Right ventricle myocardium inferior (tissue), 1 donor: ENCODE measurements around the gene L3MBTL4. TPM values are rescaled to one million over a fixed set of nuclear protein-coding genes. Genes with fewer than 3 reads are reported as not detected.
"Not testable (repeated sequence)": the region's sequence is repeated elsewhere in the genome, so short reads cannot be mapped to it uniquely, and the experiment has no call there.

ENCODE experiments used
- ATAC-seq: fragments of 200-7000 bp; cut with Tn5 transposase; one replicate; pipeline ENCODE4 v1.9.1; 2020; ENCODE audit warnings: mild to moderate bottlenecking, moderate library complexity
- DNase-seq: peaks from one replicate; pipeline ENCODE4 v3.0.0; 2021; ENCODE audit errors: missing footprints
- intact Hi-C: fragments of 100-400 bp; cut with DNase I; formaldehyde crosslinking; loops from one replicate; pipeline ENCODE4 v1.11.0; 2022
- total RNA-seq: library from RNA; stranded (reverse); fragmentation: NEBNext Ultra II Directional; extraction: Animal tissue kit (Norgen Biotek cat#: 25700); gene quantifications from one replicate; pipeline ENCODE4 v1.2.1, GENCODE V29; 2021
- donor health status: DM: no; HTN: yes; CAD: no; lungs with severe emphysema.

Gene L3MBTL4
- total RNA-seq, 1 donor from 2014 or later: 1.1 TPM

DNA sequence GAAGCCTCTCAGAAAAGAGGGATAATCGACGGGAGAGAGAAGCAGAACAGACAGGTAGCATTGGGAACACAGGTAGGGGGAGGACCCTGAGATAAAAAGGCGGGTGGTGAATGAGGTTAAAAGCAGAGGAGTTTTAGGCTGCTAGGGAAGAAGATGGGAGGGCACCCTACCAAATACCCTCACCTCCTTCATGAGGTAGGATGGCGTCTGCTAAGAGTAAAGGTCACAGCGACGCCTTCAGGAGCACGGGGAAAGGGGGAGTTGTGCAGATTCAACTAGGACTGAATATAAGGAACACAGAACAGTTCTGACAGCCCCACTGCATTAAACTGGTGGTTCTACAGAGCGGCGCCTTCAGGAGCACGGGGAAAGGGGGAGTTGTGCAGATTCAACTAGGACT lies 142.6 kb downstream of the L3MBTL4 start:
- DNase-seq, ATAC-seq, intact Hi-C loops: not testable (repeated sequence)

DNA sequence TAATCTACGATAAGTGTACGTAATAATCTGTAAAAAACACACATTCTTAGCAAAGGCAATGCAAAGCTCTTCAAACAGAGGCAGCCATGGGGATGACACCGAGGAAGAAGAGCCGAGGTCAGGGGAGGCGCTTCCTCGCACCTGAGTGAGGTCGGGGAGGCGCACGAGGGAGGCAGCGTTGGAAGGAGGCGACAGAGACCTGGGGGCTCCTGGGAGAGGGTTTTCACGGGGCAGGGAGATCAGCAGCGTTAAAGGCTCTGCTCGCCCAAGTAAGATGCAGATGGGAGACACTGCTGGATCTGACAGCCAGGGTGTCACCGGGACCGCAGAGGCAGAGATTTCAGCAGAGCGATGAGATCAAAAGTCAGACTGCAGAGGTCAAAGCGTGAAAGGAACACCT lies 143.1 kb downstream of the L3MBTL4 start:
- DNase-seq (no peak), ATAC-seq (no peak)
- intact Hi-C loops: no loop called here

DNA sequence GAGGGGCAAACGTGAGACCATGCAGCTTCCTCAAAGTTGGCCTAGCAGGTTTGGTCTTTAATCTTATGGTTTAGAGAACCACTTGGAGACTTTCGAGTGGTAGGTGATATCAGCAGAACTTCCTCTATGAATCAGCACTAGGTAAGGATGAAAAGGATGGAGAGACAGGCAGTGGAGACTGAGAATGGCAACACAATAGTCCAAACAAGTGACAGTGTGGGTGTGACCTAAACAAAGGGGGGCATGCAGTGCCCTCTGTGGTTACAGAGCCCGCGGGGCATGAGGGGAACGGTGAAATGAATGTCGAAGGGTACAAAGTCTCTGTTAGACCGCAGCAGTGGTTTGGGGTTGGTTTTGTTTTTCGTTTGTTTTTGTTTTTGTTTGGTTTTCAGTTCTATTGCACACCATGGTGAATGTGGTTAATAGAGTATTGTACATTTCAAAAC lies 143.9 kb downstream of the L3MBTL4 start:
- no peak for DNase-seq
- ATAC-seq: no peak
- intact Hi-C loops: no loop called here

DNA sequence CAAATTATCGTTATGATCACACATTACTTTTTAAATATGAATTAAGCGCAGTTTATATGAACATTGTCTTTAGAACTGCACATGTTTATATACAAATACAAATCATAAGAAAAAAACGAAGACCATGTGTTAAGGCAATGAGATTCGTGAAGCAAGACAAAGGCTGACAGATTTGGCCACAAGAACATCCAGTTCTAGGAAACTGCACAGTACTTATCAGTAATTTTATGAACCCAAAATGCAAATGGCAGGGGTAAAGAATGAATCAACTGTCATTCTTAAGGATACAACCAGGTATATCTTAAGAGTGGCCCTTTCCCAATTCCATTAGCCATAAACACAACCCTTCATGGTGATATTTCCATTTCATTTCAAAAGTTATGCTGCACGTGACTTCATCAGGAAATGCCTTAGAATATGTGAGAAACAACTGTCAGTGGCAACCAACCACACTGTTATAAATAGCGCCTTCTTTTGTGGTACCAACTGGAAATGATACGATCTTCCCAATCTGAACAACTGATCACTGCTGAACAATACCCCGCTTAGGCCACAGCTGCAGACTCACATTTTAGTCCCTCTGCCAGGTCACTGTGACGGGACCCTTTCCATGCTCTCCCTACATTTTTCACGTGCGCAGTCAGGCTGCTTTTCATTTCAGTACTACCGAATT lies 144.9 kb downstream of the L3MBTL4 start:
- intact Hi-C loops: no loop called here
- ATAC-seq (no peak), DNase-seq (no peak)

DNA sequence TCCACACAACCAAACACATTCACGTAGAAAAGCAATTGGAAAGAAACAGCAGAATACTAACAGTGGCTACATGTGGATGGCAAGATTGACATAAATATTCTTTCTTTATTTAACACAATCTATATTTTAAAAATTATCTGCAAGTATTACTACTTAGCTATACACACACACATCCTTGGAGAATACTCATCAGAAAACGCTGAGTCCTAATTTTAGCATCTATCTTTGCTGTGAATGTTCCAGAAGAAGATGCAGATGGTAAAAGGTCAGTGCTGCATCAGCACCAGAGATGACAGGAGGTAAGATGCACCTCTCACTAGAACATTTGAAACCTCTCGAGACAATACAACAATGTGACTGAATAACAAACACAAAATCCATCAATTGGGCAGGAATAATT lies 148.5 kb downstream of the L3MBTL4 start:
- no peak for DNase-seq
- no peak for ATAC-seq
- intact Hi-C loops: no loop called here

DNA sequence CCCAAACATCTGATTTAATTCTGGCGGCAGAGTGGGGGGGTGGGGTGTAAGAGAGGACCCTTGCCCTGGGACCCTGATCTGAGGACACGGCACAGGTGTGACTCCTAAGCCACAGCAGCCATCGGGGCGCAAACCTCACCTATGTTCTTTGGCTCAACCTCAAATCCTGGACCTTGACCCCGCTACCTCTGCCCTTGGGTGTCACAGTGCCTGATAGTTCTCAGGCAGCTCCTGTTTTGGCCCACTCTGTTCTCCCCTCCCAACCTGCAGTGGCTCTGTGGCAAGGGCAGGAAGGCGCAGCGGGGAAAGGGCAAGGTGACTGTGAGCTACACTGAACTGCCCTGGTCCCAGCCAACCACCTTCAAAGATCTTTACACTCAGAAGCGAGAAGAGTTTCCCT lies 152.8 kb downstream of the L3MBTL4 start:
- intact Hi-C loops: no loop called here

DNA sequence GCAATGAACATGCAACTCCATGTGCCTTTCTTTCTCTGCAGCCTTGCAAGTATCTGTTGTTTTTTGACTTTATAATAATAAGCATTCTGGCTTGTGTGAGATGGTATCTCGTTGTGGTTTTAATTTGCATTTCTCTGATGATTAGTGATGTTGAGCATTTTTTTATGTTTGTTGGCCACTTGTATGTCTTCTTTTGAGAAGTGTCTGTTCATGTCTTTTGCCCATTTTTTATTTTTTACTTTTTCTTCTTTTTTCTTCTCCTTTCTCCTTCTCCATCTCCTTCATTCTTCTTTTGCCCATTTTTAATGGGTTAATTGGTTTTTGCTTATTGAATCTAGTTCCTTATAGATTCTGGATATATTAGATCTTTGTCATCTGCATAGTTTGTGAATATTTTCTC lies 155.4 kb downstream of the L3MBTL4 start:
- DNase-seq, ATAC-seq, intact Hi-C loops: not testable (repeated sequence)

More for the DNA sequence above, 152.8 kb downstream of the L3MBTL4 start:
- no peak for ATAC-seq
- DNase-seq: no peak

DNA sequence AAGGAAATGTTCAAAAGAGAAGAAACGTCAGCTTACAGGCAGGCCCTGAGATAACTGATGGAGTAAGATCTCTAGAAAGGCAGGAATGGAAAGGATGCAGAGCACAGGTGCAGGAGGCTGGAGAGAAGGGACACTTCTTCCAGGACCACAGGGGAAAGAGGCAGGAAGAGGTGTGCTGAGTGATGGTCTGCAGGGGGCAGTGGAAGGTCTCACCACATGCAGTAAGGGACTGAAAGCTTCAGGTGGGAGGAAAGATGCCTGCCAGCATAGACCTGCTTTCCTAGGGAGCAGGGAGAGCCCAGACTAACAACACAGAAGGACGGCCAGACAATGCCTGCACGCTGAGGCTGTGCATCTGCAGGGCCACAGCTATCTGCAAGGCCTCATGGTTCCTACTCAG lies 156.8 kb downstream of the L3MBTL4 start:
- DNase-seq: no peak
- intact Hi-C loops: no loop called here
- no peak for ATAC-seq

DNA sequence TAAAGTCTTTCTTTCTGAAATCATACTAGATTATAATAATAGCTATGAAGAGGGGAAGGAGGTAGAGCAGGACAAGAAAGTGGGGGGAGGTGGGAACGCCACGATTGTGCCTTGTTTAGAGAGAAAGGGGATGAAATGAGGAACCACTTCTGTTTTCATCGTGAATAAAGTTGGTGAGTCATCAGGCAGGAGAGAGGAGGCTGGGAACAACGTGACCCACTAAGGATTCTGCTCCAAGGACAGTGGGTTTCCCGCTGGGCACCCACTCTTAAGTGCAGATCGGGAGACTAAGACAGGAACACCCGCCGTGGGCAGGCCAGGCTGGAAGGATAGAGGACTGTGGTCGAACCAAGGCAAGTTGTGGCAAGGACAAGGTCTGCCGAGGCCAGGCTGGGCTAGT lies 158.2 kb downstream of the L3MBTL4 start:
- ATAC-seq (no peak), DNase-seq (no peak)
- intact Hi-C loops: no loop called here

DNA sequence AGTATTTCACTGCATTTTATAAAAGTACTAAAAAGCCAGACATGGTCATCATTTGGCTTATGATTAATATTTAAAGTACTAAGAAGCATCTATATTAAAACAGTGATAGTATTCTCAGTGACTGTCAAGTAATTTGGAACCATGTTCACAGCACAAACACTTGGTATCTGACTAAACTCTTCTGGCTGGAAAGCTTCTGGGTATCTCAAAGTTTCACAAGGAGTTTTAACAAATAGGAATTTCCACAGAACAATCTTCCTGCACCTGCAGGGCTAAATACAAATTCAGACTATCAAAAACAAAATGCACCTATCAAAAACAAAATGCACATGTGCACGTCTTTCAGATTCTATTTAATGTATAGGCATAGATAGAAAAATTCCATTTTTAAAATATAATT lies 158.8 kb downstream of the L3MBTL4 start:
- intact Hi-C loops: no loop called here
- DNase-seq (no peak), ATAC-seq (no peak)

DNA sequence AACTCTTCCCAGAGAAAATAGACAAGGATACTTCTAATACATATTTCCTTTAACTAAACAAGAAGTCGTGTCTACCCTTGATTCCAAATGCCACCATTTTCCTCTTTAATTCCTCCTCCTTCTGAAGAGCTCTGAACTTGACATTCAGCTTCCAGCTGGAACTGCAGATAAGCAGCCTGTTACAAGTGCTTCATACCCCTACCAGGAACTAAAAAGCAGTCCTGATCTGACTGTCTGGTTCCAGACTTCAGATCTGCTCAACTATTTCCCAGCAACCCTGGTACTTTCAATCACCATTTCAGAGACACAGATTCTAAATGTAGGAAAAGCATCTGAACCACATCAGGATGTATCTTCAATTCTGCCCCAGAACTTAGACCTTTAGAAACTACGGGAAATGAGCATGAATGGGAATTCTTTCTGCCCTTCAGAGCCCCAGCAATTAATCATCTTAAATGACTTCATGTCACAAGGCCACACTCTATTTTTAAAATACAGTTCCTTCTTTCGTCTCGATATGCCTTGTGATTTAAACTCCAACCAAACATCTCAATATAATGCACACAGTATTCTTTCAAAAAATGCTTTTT lies 159.5 kb downstream of the L3MBTL4 start:
- intact Hi-C loops: no loop called here
- DNase-seq: no peak
- no peak for ATAC-seq

DNA sequence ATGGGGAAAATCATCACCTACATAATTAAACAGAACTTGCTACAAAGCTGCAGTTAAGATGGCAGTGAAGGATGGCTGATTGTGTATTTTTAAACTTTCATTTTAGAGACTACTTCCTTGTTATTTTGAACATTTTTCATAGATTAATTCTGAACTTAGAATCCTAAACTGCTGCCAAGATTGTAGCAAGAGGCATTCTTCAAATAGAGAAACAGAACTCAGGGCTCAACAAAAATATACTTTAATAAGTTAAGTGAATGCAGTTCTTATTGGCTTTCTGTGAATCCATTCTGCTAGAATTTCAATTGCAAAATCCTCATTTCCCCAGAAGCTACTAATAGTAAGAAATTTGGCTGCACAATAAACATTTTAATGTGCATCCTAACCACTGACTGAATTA lies 160.3 kb downstream of the L3MBTL4 start:
- intact Hi-C loops: no loop called here
- DNase-seq (no peak), ATAC-seq (no peak)

DNA sequence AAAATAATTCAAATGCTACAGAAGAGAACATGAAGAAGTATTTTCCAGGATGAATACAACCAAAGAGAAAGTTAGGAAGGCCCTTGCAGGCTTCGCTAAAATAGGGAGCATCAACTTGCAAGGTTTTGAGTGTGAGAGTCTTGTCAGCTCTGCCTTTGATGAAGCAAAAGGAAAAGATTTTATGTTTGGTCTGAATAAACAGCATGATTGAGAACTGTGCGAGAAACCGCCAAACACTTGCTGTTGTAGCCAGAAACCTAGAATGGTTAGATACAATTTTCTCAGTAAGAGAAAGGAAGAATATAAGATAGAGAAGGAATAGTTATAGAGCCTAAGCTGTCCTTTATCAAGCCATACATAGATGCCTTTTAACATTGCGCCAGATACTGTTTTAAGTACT lies 163.6 kb downstream of the L3MBTL4 start:
- DNase-seq: no peak
- no peak for ATAC-seq
- intact Hi-C loops: no loop called here

DNA sequence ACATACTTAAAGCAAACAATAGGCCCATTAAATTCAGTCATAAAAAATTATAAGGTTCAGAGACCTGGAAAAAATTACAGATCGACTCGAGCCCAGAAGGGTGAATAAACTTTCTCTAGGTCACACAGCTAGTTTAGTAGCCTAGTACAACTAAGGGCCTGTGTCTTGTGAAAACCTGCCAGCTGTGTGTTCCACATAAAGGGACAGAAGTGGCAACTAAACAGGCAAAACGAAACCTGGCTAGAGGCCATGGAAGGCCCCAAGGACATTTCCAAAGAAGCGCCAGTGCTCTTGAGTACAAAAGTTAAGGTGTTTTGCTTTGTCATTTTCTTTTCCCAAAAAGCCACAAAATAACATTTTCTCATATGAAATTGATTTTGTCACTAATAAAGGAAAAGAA lies 164.9 kb downstream of the L3MBTL4 start:
- no peak for ATAC-seq
- DNase-seq: no peak
- intact Hi-C loops: no loop called here

DNA sequence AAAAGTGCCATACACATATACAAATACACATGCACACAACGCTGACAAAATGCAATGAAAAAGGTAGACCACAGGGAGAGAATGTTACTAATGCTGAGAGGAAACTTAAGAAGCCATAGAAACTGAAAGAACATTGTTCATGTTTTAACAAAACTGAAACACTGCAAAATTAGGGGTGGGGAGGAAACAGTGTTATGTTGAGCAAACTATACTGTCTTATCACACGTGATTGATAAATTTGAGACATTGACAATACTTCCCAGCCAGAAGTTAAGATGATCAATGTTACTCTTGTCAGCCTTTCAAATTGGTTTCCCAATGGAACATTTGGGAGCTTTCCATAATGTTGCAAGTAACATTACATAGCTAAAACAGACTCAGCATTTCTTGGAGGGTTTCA lies 165.5 kb downstream of the L3MBTL4 start:
- intact Hi-C loops: no loop called here
- ATAC-seq (no peak), DNase-seq (no peak)

DNA sequence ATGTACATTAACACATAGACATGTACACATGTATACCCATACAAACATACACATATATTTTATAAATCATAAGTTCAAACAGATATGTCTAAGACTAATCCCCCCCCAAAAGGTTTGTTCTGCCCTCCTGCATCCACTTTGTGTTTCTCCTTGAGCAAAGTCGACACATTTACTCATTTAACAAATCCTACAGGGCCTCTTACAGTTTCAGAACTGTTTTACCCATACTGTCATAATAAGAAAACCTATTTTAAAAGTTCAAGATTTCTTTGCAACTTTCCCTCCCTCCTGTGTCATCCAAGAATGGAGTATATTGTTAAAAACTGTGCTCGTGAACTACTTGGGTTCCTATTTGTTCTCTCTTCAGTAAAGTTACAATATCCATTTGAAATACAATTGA lies 166.7 kb downstream of the L3MBTL4 start:
- intact Hi-C loops: no loop called here
- DNase-seq: no peak
- ATAC-seq: no peak

DNA sequence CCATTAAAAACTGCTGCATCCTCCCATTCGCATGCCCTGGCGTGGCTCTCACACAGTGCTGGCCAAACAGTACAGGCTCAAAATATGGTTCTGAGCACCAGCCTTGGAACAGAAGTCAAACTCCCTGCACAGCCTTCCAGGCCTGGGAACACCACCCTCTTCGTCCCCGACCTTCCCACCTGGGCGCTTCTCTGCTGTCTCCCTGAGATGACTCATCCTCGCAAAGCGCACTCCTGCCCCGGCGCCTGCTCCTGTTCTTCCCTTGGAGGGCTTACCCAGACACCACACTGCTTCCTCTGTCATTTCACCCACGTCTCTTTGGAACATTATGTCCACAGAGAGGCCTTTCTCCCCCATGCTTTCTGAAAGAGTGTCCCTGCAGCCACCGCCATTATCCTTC lies 172.7 kb downstream of the L3MBTL4 start:
- intact Hi-C loops: no loop called here
- DNase-seq (no peak), ATAC-seq (no peak)

DNA sequence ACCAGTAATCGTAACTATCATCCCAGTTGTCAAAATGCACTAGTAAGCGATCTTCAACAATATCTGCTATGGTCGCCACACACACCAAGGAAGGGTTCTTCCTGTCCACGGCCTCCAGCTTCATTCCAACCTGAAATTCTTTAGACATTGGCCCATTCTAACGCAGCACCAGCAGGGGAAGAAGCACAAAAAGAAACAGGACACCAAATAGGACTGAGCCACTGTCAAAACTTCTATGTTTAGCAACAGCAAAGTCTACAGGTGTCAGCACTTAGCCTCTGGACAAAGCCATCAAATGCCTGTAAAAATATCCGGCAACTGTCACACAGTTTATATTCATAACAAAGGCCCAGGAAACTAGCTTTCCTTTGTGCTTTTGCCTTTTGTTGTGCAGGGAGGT lies 175.0 kb downstream of the L3MBTL4 start:
- ATAC-seq (no peak), DNase-seq (no peak)
- intact Hi-C loops: no loop called here

DNA sequence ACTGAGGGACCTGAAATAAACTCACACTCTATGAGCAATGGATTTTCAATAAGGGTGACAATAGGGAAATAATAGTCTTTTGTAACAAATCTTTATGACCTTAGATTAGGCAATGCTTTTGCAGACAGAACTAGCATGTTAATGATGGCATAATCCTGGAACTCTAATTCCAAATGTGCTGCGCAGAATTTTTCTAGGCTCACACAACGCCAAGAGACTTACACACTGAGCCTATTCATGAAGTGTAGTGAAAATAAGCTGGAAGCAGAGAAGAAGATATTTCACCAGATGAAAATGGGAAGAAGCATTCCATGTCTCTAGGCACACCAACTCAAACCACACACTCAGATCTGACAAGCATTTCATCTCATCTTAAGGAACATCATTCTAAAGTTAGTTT lies 178.5 kb downstream of the L3MBTL4 start:
- DNase-seq (no peak), ATAC-seq (no peak)
- intact Hi-C loops: no loop called here

DNA sequence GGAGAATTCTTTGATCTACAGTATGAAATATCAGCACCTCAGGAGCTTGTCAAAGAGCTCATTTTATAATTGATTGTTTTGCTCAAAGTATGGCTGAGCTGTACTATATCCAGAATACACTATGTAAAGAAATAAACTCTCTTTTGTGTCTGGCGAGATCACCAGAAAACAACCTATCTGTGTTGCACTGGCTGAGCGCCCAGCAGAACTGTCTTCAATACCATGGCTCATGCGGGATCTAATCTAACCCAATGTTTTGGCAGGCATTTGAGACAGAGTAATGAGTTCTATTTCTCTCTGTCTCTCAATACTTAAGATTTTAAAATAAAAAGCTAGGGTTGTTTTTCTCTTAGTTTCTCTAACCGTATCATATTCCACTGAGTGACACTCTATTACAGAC lies 192.4 kb downstream of the L3MBTL4 start:
- intact Hi-C loops: no loop called here
- no peak for DNase-seq
- ATAC-seq: no peak

DNA sequence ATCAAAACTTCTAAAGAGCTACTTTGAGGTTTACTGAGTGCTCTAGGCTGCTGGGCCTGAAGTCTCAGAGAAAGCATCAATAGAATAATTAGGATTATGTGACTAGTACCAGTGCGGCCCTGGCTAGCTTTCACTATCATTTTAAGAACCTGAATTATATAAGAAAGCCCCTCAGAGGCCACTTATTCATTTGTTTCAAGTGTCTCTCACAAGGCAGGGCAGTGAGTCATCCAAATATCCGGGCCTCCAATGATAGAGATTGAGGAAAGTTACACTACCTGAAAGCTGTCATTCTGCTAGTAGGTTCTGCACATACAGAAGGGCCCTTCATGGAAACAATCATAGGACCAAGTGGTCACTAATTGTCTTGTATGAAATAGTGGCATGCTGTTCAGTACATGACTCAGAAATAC lies 193.1 kb downstream of the L3MBTL4 start:
- no peak for DNase-seq
- ATAC-seq: no peak
- intact Hi-C loops: no loop called here
